OCI-LY7 (cell line): ENCODE results near the gene VSX2.

Experiments used
- EZH2phosphoT487 ChIP-seq: fragments of 200-600 bp; sonication (generic); IDR thresholded peaks from 2 replicates; pipeline ENCODE4 v1.6.1; 2018; ENCODE audit warnings: low read depth, borderline replicate concordance, mild to moderate bottlenecking, mixed run types, antibody characterized with exemption, low read length, moderate library complexity, mixed read lengths
- TF ChIP-seq, protein P1 (sequence below): fragments of 200-600 bp; sonication (generic); conservative IDR thresholded peaks from 2 replicates; pipeline ENCODE4 v1.5.1; 2014; ENCODE audit warnings: mild to moderate bottlenecking, antibody characterized with exemption, low read length, moderate library complexity, mixed read lengths

DNA sequence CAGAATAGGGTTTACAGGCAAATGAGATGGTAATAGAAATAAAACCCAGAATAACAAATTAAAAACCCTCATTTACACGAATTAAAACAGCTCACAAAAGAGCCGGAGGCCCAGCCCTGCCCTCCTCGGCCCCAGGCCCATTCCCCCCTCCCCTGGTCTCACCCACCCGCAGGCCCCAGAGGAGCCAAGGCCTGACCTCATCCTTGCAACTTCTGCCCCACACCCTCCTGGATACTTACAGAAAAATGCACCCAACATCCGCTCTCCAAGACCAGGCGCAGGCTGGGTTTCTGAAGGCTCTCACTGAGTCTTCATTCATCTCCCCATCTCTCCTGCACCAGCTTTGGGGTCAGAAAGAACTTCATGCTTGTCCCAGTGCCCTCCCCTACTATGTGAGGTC is 16.2 kb upstream of the VSX2 start:
- TF ChIP-seq, protein P1, sequence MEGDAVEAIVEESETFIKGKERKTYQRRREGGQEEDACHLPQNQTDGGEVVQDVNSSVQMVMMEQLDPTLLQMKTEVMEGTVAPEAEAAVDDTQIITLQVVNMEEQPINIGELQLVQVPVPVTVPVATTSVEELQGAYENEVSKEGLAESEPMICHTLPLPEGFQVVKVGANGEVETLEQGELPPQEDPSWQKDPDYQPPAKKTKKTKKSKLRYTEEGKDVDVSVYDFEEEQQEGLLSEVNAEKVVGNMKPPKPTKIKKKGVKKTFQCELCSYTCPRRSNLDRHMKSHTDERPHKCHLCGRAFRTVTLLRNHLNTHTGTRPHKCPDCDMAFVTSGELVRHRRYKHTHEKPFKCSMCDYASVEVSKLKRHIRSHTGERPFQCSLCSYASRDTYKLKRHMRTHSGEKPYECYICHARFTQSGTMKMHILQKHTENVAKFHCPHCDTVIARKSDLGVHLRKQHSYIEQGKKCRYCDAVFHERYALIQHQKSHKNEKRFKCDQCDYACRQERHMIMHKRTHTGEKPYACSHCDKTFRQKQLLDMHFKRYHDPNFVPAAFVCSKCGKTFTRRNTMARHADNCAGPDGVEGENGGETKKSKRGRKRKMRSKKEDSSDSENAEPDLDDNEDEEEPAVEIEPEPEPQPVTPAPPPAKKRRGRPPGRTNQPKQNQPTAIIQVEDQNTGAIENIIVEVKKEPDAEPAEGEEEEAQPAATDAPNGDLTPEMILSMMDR: no peak
- TF ChIP-seq EZH2phosphoT487: no peak
